Parathyroid adenoma (tissue), 2 donors: ENCODE results near the gene XRCC6.
"Not testable (repeated sequence)": the region's sequence is repeated elsewhere in the genome, so short reads cannot be mapped to it uniquely, and the experiment has no call there.

Experiments
- H2AFZ ChIP-seq: fragments of 300-600 bp; sonication (generic); one replicate; pipeline ENCODE4 v1.7.0; 2017; ENCODE audit warnings: antibody characterized with exemption, mild to moderate bottlenecking
- H3K27ac ChIP-seq: fragments of 300-600 bp; sonication (generic); one replicate; pipeline ENCODE4 v1.7.0; 2017
- H3K27me3 ChIP-seq: fragments of 300-600 bp; sonication (generic); one replicate; pipeline ENCODE4 v1.7.0; 2017; ENCODE audit warnings: low read length; ENCODE audit not compliant: control insufficient read depth, insufficient read depth
- H3K36me3 ChIP-seq: fragments of 300-600 bp; sonication (generic); one replicate; pipeline ENCODE4 v1.7.0; 2017; ENCODE audit warnings: low read length; ENCODE audit not compliant: control insufficient read depth, insufficient read depth
- H3K4me1 ChIP-seq: fragments of 300-600 bp; sonication (generic); one replicate; pipeline ENCODE4 v1.7.0; 2017; ENCODE audit warnings: control low read depth
- H3K4me2 ChIP-seq: fragments of 300-600 bp; sonication (generic); one replicate; pipeline ENCODE4 v1.7.0; 2017; ENCODE audit warnings: low read length
- H3K4me3 ChIP-seq: fragments of 300-600 bp; sonication (generic); one replicate; pipeline ENCODE4 v1.7.0; 2017; ENCODE audit warnings: low read depth, low read length
- H3K79me2 ChIP-seq: fragments of 300-600 bp; sonication (generic); one replicate; pipeline ENCODE4 v1.7.0; 2017; ENCODE audit warnings: control low read depth
- H3K9ac ChIP-seq: fragments of 300-600 bp; sonication (generic); one replicate; pipeline ENCODE4 v1.7.0; 2017; ENCODE audit warnings: mild to moderate bottlenecking
- H3K9me3 ChIP-seq: fragments of 300-600 bp; sonication (generic); one replicate; pipeline ENCODE4 v1.7.0; 2017; ENCODE audit warnings: low read length; ENCODE audit not compliant: control insufficient read depth
- CTCF ChIP-seq: fragments of 300-600 bp; sonication (generic); IDR thresholded peaks from one replicate; pipeline ENCODE4 v1.7.0; 2017; ENCODE audit warnings: antibody characterized with exemption, mild to moderate bottlenecking
- donor health status: primary hyperparathyroidism.

The XRCC6 gene

GRCh38 chr22:41661713-41662112, 40.6 kb downstream of the XRCC6 start:
- Histone ChIP-seq H3K4me2 (no peak overlapping the region), H3K79me2 (no peaks in the 10 kb centered on the region), H2AFZ (no peak overlapping the region), H3K4me1 (peaks cover 3% of the 10 kb centered on the region), H3K27ac (no peak overlapping the region), H3K9me3 (no peaks in the 10 kb centered on the region), H3K9ac (no peak overlapping the region), H3K27me3 (no peaks in the 10 kb centered on the region), H3K36me3 (no peaks in the 10 kb centered on the region), H3K4me3 (no peak overlapping the region)
- no peak for TF ChIP-seq CTCF

- not testable (repeated sequence) for H3K4me1 ChIP-seq, H3K9me3 ChIP-seq, H3K36me3 ChIP-seq, H3K4me2 ChIP-seq, H3K79me2 ChIP-seq, H3K27ac ChIP-seq, H3K27me3 ChIP-seq, H2AFZ ChIP-seq, H3K9ac ChIP-seq, H3K4me3 ChIP-seq
Measured at GRCh38 chr22:41663594-41663993, 42.5 kb downstream of the XRCC6 start.

GRCh38 chr22:41664490-41664889, 43.4 kb downstream of the XRCC6 start:
- Histone ChIP-seq H3K27ac (no peak overlapping the region), H3K4me2 (no peak overlapping the region), H3K79me2 (no peaks in the 10 kb centered on the region), H3K4me3 (no peak overlapping the region), H3K36me3 (no peaks in the 10 kb centered on the region), H2AFZ (no peak overlapping the region), H3K4me1 (peaks cover 4% of the 10 kb centered on the region), H3K9ac (no peak overlapping the region), H3K9me3 (no peaks in the 10 kb centered on the region), H3K27me3 (no peaks in the 10 kb centered on the region)
- no peak for TF ChIP-seq CTCF

- Histone ChIP-seq H3K4me3 (no peak overlapping the region), H2AFZ (no peak overlapping the region), H3K9ac (no peak overlapping the region), H3K9me3 (no peaks in the 10 kb centered on the region), H3K27me3 (no peaks in the 10 kb centered on the region), H3K36me3 (no peaks in the 10 kb centered on the region), H3K4me2 (no peak overlapping the region), H3K79me2 (no peaks in the 10 kb centered on the region), H3K27ac (no peak overlapping the region), H3K4me1 (peaks cover 4% of the 10 kb centered on the region)
- TF ChIP-seq CTCF = no peak
Measured at GRCh38 chr22:41664951-41665350, 43.9 kb downstream of the XRCC6 start.

GRCh38 chr22:41668971-41669911, 48.1 kb downstream of the XRCC6 start:
- no peak overlapping the region for H3K27ac ChIP-seq
- TF ChIP-seq CTCF = no peak
- H3K4me3 ChIP-seq = no peak overlapping the region
- H3K4me2 ChIP-seq = no peak overlapping the region
- H2AFZ ChIP-seq = no peak overlapping the region
- no peaks in the 10 kb centered on the region for H3K9me3 ChIP-seq
- H3K36me3 ChIP-seq = no peaks in the 10 kb centered on the region
- H3K9ac ChIP-seq = no peak overlapping the region
- no peaks in the 10 kb centered on the region for H3K27me3 ChIP-seq
- peaks cover 4% of the 10 kb centered on the region for H3K4me1 ChIP-seq
- H3K79me2 ChIP-seq = no peaks in the 10 kb centered on the region

GRCh38 chr22:41672096-41672495, 51.0 kb downstream of the XRCC6 start:
- not testable (repeated sequence) for H3K36me3 ChIP-seq, H2AFZ ChIP-seq, H3K4me2 ChIP-seq

More at GRCh38 chr22:41672096-41672495, 51.0 kb downstream of the XRCC6 start:
- not testable (repeated sequence) for H3K27ac ChIP-seq, H3K4me1 ChIP-seq, H3K9ac ChIP-seq, H3K79me2 ChIP-seq, H3K27me3 ChIP-seq, H3K4me3 ChIP-seq, H3K9me3 ChIP-seq
